HL-60 (cell line): ENCODE measurements around the gene LST1.

Experiments
- POLR2AphosphoS5 ChIP-seq: IDR thresholded peaks from 2 replicates; pipeline ENCODE4 v1.6.1; 2012; ENCODE audit warnings: low read depth
- TF ChIP-seq, protein P1 (sequence below): IDR thresholded peaks from one replicate; pipeline ENCODE4 v1.5.1; 2011; ENCODE audit warnings: low read length, control low read depth, inconsistent platforms; ENCODE audit not compliant: insufficient read depth
- TF ChIP-seq, protein P2 (sequence below): IDR thresholded peaks from 2 replicates; pipeline ENCODE4 v1.6.1; 2012; ENCODE audit warnings: low read depth; ENCODE audit not compliant: insufficient replicate concordance

DNA sequence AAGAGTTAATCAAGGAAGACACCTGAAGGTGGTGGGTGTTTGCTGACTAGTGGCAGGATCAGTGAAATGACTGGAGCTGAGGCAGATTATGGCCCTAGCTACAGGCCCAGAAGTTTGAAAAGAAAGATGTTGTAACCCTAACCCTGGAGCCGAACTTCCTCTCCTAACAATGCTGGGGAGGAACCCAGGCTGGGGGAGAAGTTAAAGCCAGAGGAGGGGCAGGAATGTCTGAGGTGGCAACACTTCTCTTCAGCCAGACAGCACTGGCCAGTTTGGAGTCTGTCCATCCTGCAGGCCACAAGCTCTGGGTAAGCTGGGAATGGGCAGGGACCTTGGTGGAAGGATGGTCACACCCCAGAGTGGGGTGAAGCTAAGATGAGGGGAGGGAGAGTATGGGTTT lies at the start of gene LST1:
- TF ChIP-seq POLR2AphosphoS5: no peak
- TF ChIP-seq, protein P1, sequence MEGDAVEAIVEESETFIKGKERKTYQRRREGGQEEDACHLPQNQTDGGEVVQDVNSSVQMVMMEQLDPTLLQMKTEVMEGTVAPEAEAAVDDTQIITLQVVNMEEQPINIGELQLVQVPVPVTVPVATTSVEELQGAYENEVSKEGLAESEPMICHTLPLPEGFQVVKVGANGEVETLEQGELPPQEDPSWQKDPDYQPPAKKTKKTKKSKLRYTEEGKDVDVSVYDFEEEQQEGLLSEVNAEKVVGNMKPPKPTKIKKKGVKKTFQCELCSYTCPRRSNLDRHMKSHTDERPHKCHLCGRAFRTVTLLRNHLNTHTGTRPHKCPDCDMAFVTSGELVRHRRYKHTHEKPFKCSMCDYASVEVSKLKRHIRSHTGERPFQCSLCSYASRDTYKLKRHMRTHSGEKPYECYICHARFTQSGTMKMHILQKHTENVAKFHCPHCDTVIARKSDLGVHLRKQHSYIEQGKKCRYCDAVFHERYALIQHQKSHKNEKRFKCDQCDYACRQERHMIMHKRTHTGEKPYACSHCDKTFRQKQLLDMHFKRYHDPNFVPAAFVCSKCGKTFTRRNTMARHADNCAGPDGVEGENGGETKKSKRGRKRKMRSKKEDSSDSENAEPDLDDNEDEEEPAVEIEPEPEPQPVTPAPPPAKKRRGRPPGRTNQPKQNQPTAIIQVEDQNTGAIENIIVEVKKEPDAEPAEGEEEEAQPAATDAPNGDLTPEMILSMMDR: no peak
- TF ChIP-seq, protein P2, sequence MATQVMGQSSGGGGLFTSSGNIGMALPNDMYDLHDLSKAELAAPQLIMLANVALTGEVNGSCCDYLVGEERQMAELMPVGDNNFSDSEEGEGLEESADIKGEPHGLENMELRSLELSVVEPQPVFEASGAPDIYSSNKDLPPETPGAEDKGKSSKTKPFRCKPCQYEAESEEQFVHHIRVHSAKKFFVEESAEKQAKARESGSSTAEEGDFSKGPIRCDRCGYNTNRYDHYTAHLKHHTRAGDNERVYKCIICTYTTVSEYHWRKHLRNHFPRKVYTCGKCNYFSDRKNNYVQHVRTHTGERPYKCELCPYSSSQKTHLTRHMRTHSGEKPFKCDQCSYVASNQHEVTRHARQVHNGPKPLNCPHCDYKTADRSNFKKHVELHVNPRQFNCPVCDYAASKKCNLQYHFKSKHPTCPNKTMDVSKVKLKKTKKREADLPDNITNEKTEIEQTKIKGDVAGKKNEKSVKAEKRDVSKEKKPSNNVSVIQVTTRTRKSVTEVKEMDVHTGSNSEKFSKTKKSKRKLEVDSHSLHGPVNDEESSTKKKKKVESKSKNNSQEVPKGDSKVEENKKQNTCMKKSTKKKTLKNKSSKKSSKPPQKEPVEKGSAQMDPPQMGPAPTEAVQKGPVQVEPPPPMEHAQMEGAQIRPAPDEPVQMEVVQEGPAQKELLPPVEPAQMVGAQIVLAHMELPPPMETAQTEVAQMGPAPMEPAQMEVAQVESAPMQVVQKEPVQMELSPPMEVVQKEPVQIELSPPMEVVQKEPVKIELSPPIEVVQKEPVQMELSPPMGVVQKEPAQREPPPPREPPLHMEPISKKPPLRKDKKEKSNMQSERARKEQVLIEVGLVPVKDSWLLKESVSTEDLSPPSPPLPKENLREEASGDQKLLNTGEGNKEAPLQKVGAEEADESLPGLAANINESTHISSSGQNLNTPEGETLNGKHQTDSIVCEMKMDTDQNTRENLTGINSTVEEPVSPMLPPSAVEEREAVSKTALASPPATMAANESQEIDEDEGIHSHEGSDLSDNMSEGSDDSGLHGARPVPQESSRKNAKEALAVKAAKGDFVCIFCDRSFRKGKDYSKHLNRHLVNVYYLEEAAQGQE: no peak
